ENCODE data around the gene JMJD6.

JMJD6 gene

GRCh38 chr17:76696763-76697701 is 29.4 kb downstream of the JMJD6 start:
- no peak for DNase-seq

GRCh38 chr17:76695059-76695831 is 31.2 kb downstream of the JMJD6 start:
- DNase-seq, result no peak

DNA sequence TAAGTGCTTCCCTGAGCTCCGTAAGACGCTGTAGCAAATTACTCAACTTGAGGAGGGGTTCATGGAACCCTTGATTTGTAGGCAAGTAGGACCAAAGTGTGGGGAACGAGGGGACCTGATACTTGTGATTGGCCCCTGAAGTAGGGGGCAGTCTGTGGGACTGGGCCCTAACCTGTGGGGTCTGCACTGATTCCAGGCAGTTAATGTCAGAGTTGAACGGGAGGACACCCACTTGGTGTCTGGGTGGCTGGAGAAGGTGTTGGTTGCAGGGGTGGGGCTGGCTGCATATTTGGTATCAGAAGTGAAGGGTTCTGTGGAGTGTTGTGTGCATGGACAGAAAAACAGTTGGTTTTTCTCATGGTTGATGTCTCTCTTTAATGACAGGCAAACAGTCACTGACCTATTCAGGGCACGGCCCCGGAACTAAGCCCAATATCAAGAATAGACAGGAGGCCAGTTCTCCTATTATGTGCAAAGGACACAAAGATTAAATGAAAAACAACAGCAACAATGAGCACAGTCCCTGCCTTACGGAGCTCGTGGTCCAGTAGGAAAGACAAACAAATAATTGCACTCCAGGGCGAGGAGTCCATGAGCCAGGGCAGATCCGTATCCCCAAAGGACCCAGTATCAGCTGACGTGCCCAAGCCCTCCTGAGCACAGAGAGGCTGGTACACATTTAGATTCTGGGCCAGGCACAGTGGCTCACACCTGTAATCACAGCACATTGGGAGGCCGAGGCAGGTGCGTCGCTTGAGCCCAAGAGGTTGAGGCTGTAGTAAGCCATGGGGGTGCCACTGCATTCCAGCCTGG is 34.8 kb downstream of the JMJD6 start:
- no peak for DNase-seq

DNA sequence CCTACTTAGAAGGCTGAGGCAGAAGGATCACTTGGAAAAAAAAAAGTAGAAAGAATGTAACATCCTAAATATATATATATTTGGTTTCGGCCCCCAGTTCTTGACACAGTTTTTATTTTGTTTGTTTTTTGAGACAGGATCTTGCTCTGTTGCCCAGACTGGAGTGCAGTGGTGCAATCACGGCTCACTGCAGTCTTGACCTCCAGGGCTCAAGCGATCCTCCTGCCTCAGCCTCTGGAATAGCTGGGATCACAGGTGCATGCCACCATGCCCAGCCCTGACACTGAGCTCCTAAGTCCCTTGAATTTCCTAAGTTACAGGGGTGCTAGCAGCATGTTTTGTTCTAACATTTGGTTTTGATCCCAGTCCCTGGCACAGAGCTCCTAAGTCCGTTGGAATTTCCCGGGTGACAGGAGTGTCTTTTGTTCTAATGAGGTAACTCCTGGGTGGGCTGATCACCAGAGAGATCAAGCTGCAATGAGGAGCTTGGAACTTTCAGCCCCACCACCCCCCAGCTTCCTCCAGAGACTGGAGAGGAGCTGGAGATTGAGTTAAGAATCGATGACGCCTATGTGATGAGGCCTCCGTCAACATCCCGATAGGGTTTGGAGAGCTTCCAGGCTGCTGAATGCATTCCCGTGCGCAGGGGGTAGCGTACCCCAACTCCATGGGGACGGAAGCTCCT is 35.7 kb downstream of the JMJD6 start:
- no peak for DNase-seq

DNA sequence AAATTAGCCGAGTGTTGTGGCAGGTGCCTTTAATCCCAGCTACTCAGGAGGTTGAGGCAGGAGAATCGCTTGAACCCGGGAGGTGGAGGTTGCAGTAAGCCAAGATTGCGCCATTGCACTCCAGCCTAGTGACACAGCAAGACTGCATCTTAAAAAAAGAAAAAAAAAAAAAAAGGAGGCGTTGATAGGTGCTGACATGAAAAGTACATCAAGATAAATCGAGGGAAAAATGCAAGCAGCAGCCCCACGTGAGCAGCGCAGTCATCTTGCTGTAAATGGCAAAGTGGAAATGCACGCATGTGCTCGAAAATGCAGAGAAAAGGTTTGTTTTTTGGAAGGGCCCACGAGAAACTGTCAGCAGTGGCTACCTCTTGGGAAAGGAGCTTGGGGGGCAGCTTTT is 36.5 kb downstream of the JMJD6 start:
- no peak for DNase-seq

GRCh38 chr17:76688165-76688622 is 38.2 kb downstream of the JMJD6 start:
- no peak for DNase-seq

DNA sequence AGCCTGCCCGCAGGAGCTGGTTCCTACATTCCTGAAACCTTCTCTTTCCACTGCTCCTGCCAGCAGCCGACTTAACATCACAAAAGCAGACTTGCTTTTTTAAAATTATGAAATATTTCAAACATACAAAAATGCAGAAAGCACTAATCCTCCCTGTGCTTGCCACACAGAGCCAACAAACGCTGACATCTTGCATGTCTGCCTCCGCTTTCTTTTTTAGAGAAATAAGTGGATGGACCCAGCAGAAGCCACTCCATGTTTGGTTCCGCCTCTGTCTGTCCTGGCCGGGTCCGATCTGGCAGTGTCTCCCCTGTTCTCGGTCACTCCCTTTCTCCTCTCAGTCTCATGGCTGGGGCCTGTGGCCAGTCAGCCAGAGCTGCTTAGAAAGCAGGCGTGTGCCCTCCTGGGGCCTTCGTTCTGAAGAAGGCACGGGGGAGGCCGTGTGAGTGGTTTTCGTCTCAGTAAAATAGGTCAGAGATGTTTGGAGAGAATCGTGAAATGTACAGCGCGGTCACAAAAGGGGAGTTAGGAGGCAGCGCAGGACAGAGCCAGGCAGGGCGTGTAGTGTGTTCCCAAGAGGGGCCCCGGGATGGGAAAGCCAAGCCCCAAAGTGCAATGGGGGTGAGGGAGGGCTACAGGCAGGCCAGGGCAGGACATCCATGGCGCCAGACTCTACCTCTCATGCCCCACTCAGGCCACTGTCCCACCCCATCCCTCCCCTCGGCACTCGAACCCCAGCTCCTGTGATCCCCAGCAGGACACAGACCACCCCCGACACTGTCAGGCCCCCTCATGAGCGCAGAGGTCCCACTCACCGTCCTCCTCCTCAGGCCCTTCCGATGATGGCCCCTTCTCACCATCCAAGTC is 38.9 kb downstream of the JMJD6 start:
- DNase-seq, result no peak

DNA sequence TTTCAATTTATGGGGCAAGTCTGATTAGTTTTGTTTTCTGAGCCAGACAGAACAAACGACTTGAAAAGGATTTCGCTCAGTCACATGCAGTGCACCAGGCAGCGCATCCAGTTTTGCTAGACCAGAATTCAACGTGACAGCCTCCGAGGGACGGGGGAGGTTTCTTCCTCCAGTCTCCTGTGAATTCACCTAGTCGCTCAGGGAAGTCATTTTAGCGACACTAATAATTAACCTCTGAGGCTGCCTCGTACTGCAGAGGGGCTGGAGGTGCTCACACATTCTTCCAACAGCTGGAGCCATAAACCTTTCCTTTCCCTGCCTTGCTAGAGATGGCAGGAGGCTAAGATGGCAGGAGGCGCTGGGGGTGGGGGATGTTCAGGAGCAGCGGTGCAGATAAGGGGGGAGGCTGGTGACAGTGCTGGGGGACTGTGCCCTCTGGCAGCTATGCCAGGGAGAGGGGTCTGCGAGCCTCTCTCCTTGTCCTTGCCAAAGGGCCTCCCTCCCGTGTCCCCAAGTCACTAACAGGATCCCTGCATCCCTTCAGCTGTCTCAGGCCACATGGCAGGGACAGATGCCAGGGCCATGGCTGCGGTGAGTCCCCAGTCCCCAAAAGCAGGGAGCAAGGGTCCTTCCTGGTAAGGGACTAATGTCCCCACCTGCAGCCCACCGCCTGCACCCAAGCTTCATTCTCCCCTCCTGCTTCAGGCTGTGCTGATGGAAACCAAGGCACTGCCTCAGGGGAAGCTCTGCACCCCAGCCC is 39.7 kb downstream of the JMJD6 start:
- no peak for DNase-seq

- DNase-seq, result no peak
These were observed 40.6 kb downstream of the JMJD6 start for GRCh38 chr17:76685846-76686245.

DNA sequence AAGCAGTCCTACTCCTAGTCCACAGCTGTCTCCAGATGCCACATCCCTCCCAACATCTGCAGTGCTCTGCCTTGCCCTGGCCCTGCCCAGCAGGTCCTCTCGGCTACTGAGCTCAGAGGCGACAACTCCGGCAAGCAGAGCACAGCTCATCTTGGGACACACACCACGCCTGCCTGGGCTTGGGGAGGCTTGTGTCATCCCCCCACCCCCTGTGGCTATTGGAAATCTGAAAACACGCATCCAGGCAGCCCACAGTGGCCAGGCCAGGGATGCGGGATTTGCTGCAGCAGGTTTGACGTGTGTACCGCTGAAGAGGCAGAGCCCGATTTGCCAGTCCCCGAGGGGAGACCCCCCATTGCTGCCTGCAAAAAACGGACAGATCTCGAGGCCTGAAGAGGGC is 41.0 kb downstream of the JMJD6 start:
- no peak for DNase-seq

GRCh38 chr17:76684756-76685155 is 41.6 kb downstream of the JMJD6 start:
- no peak for DNase-seq

GRCh38 chr17:76683921-76684745 is 42.3 kb downstream of the JMJD6 start:
- DNase-seq, result no peak

GRCh38 chr17:76683011-76683755 is 43.2 kb downstream of the JMJD6 start:
- no peak for DNase-seq

DNA sequence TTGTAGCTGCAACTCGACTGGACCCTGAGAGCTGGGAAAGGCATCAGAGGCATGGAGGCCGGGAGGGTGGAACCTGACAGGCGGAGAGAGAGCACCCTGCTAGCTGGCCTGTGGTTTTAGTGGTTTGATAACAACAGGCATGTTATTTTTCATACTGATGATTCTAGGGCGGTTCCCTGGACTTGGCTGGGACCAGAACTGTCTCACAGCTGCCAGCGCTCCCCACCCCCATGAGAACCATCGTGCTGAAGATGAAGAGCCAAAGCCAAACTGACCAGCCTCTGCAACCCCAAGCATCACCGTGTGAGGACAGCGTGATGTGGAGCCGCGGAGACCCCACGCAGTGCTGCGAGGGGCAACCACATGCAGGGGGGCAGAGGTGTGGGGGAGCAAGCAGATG is 44.1 kb downstream of the JMJD6 start:
- DNase-seq, result no peak

- peak; percentile 65 for DNase-seq
These were observed 44.9 kb downstream of the JMJD6 start for GRCh38 chr17:76681222-76682137.

DNA sequence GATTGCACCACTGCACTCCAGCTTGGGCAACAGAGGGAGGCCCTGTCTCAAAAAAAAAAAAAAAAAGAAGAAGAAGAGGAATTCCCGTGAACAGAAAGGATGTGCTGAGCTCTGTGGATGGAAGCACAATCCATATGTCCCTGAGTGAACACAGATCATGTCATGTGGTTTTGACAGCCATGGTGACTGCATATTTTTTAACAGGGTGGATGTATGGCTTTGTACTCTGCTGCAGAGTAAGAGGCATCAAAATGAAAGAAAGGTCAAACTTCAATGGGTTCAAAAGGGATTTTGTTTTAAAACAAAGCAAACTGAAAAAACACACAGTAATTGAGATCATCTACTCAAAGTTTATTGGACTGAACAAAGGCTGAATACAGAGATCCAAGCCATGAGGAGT is 47.2 kb downstream of the JMJD6 start:
- no peak for DNase-seq

- DNase-seq, result peak; percentile 15
These were observed 48.1 kb downstream of the JMJD6 start for GRCh38 chr17:76678330-76678729.

DNA sequence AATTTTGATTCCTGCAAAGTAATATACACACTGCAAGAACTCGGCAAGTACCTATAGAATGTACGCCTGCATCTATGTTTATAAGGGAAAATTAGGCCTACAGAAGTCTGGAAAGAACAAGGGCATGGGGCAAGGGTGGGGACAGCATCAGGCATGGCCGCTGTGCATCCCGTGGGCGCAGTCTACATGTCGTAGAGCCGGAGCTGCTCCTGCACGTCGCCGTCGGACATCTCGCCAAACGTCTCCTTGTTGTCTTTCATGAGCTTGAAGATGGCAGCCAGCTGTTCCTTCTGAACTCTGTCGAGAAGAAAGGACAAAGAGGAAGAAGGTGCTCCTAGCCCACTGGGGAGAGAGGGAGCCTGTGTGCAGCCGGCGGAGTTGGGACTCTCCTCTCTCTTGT is 49.0 kb downstream of the JMJD6 start:
- no peak for DNase-seq
